ENCODE measurements around the gene ANKRD40.
A peak's percentile ranks its signal among the peaks of the same experiment; 100 is the strongest.

The ANKRD40 gene

GRCh38 chr17:50686494-50687199, 21.1 kb downstream of the ANKRD40 start:
- H3K9me3 ChIP-seq (ENCODE audit: control insufficient read depth in 5 of 5, low read length in 5 of 5): no peaks in the 10 kb centered on the region
- H3K4me1 ChIP-seq (ENCODE audit: control insufficient read depth in 5 of 5, insufficient read depth in 5 of 5, low read length in 5 of 5): peaks cover 0 to 20% (median 11%) of the 10 kb centered on the region in 5 donors
- H3K4me3 ChIP-seq (ENCODE audit: low read depth in 1 of 5, low read length in 5 of 5): no peak overlapping the region
- H3K36me3 ChIP-seq (ENCODE audit: control insufficient read depth in 5 of 5, insufficient read depth in 5 of 5, low read length in 5 of 5): peaks cover 0 to under 1% (median 0%) of the 10 kb centered on the region in 5 donors
- H3K27me3 ChIP-seq (ENCODE audit: control insufficient read depth in 5 of 5, insufficient read depth in 4 of 5, low read length in 5 of 5): no peaks in the 10 kb centered on the region
- no peak overlapping the region for H3K27ac ChIP-seq (ENCODE audit: low read depth, low read length)
- no peak overlapping the region for H3K9ac ChIP-seq (ENCODE audit: low read length in 5 of 5)

DNA sequence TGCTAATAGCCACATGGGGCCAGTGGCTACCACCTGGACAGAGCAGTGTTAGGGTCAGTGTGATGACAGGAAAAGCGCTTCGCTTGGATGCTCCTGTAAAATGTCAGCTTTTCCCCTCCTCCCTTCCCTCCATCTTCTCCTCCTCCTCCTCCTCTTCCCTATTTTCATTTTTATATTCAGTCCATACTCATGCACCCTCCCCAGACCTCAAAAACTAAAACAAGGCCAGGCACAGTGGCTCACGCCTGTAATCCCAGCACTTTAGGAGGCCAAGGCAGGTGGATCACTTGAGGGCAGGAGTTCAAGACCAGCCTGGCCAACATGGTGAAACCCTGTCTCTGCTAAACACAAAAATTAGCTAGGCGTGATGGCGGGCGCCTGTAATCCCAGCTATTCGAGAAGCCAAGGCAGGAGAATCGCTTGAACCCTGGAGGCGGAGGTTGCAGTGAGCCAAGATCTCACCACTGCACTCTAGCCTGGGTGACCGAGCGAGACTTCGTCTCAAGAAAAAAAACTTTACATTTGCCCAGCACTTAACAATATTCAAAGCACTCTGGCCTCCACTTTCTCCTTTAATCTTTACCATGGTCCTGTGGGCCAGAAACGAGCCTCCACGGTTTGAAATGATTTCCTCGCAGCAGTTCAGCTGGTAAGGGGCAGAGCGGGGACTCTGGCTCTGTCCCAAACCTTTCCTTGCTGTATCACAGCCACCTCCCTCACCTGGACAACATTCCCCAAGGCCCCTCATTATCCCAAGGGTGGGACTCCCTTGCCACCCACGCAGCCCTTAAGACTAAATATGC, 21.8 kb downstream of the ANKRD40 start:
- H3K4me3 ChIP-seq (ENCODE audit: low read depth in 1 of 5, low read length in 5 of 5): no peak overlapping the region
- H3K36me3 ChIP-seq (ENCODE audit: control insufficient read depth in 5 of 5, insufficient read depth in 5 of 5, low read length in 5 of 5): no peaks in the 10 kb centered on the region
- no peaks in the 10 kb centered on the region for H3K27me3 ChIP-seq (ENCODE audit: control insufficient read depth in 5 of 5, insufficient read depth in 4 of 5, low read length in 5 of 5)
- H3K4me1 ChIP-seq (ENCODE audit: control insufficient read depth in 5 of 5, insufficient read depth in 5 of 5, low read length in 5 of 5): peaks cover 0 to 24% (median 18%) of the 10 kb centered on the region in 5 donors
- H3K27ac ChIP-seq (ENCODE audit: low read depth, low read length): no peak overlapping the region
- no peak overlapping the region for H3K9ac ChIP-seq (ENCODE audit: low read length in 5 of 5)
- H3K9me3 ChIP-seq (ENCODE audit: control insufficient read depth in 5 of 5, low read length in 5 of 5): no peaks in the 10 kb centered on the region

DNA sequence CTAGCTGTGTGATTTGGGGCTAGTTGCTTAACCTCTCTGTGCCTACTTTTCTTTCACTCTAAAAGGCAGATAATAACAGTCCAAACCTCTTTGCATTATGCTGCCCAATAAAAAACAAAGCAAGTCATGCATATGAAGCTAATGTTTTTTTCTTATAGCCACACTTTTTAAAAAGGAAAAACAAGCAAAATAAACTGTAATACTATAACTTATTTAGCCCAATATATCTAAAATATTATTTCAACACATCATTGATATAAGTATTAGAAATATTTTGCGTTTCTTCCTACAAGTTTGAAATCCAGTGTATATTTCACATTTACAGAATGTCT, 22.4 kb downstream of the ANKRD40 start:
- Histone ChIP-seq H3K36me3 (ENCODE audit: control insufficient read depth in 5 of 5, insufficient read depth in 5 of 5, low read length in 5 of 5) (no peaks in the 10 kb centered on the region), H3K27ac (ENCODE audit: low read depth, low read length) (no peak overlapping the region), H3K4me3 (ENCODE audit: low read depth in 1 of 5, low read length in 5 of 5) (no peak overlapping the region), H3K9ac (ENCODE audit: low read length in 5 of 5) (no peak overlapping the region), H3K4me1 (ENCODE audit: control insufficient read depth in 5 of 5, insufficient read depth in 5 of 5, low read length in 5 of 5) (peaks cover 0 to 28% (median 16%) of the 10 kb centered on the region in 5 donors), H3K9me3 (ENCODE audit: control insufficient read depth in 5 of 5, low read length in 5 of 5) (no peaks in the 10 kb centered on the region), H3K27me3 (ENCODE audit: control insufficient read depth in 5 of 5, insufficient read depth in 4 of 5, low read length in 5 of 5) (no peaks in the 10 kb centered on the region)

DNA sequence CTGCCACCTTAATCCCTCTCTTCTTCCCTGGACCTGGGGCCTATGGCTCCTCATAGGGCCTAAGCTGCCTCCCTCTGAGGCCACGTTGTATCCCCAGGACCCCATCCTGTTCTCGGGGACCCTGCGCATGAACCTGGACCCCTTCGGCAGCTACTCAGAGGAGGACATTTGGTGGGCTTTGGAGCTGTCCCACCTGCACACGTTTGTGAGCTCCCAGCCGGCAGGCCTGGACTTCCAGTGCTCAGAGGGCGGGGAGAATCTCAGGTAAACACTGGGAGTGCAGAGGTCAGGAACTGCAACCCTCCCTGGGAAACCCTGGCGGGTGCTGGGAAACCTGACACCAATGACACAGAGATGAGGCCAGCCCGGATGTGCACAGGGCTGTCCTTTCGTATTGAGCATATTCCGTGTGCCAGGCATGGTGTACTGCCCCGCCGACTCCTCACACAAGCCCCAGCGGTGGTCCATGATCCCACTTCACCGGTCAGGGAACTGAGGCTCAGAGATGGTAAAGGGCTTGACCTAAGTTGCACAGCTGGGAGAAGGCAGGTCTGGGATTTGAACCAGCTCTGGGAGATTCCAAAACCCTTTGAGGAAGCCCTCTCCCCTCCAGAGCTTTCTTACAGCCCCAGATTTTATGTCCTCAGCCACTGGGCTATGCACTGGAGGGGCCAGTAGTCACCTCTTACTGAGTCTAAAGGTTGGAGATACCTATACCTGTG, 22.9 kb downstream of the ANKRD40 start:
- Histone ChIP-seq H3K27ac (ENCODE audit: low read depth, low read length) (no peak overlapping the region), H3K9me3 (ENCODE audit: control insufficient read depth in 5 of 5, low read length in 5 of 5) (no peaks in the 10 kb centered on the region), H3K9ac (ENCODE audit: low read length in 5 of 5) (no peak overlapping the region), H3K27me3 (ENCODE audit: control insufficient read depth in 5 of 5, insufficient read depth in 4 of 5, low read length in 5 of 5) (no peaks in the 10 kb centered on the region), H3K4me1 (ENCODE audit: control insufficient read depth in 5 of 5, insufficient read depth in 5 of 5, low read length in 5 of 5) (peaks cover 0 to 28% (median 16%) of the 10 kb centered on the region in 5 donors), H3K4me3 (ENCODE audit: low read depth in 1 of 5, low read length in 5 of 5) (no peak overlapping the region), H3K36me3 (ENCODE audit: control insufficient read depth in 5 of 5, insufficient read depth in 5 of 5, low read length in 5 of 5) (no peaks in the 10 kb centered on the region)

- peaks cover 0 to 28% (median 16%) of the 10 kb centered on the region in 5 donors for H3K4me1 ChIP-seq (ENCODE audit: control insufficient read depth in 5 of 5, insufficient read depth in 5 of 5, low read length in 5 of 5)
- H3K27me3 ChIP-seq (ENCODE audit: control insufficient read depth in 5 of 5, insufficient read depth in 4 of 5, low read length in 5 of 5): no peaks in the 10 kb centered on the region
- H3K27ac ChIP-seq (ENCODE audit: low read depth, low read length): no peak overlapping the region
- H3K36me3 ChIP-seq (ENCODE audit: control insufficient read depth in 5 of 5, insufficient read depth in 5 of 5, low read length in 5 of 5): no peaks in the 10 kb centered on the region
- no peak overlapping the region for H3K9ac ChIP-seq (ENCODE audit: low read length in 5 of 5)
- no peak overlapping the region for H3K4me3 ChIP-seq (ENCODE audit: low read depth in 1 of 5, low read length in 5 of 5)
- H3K9me3 ChIP-seq (ENCODE audit: control insufficient read depth in 5 of 5, low read length in 5 of 5): no peaks in the 10 kb centered on the region
Measured at GRCh38 chr17:50684288-50684611, 23.5 kb downstream of the ANKRD40 start.

- Histone ChIP-seq H3K36me3 (ENCODE audit: control insufficient read depth in 5 of 5, insufficient read depth in 5 of 5, low read length in 5 of 5) (no peaks in the 10 kb centered on the region), H3K9me3 (ENCODE audit: control insufficient read depth in 5 of 5, low read length in 5 of 5) (no peaks in the 10 kb centered on the region), H3K4me1 (ENCODE audit: control insufficient read depth in 5 of 5, insufficient read depth in 5 of 5, low read length in 5 of 5) (peaks cover 0 to 28% (median 16%) of the 10 kb centered on the region in 5 donors), H3K27me3 (ENCODE audit: control insufficient read depth in 5 of 5, insufficient read depth in 4 of 5, low read length in 5 of 5) (no peaks in the 10 kb centered on the region), H3K9ac (ENCODE audit: low read length in 5 of 5) (no peak overlapping the region), H3K27ac (ENCODE audit: low read depth, low read length) (no peak overlapping the region), H3K4me3 (ENCODE audit: low read depth in 1 of 5, low read length in 5 of 5) (no peak overlapping the region)
Measured at GRCh38 chr17:50683434-50684287, 24.1 kb downstream of the ANKRD40 start.

GRCh38 chr17:50682938-50683337, 24.8 kb downstream of the ANKRD40 start:
- no peak overlapping the region for H3K4me3 ChIP-seq (ENCODE audit: low read depth in 1 of 5, low read length in 5 of 5)
- no peaks in the 10 kb centered on the region for H3K27me3 ChIP-seq (ENCODE audit: control insufficient read depth in 5 of 5, insufficient read depth in 4 of 5, low read length in 5 of 5)
- peaks cover 0 to 28% (median 16%) of the 10 kb centered on the region in 5 donors for H3K4me1 ChIP-seq (ENCODE audit: control insufficient read depth in 5 of 5, insufficient read depth in 5 of 5, low read length in 5 of 5)
- no peaks in the 10 kb centered on the region for H3K9me3 ChIP-seq (ENCODE audit: control insufficient read depth in 5 of 5, low read length in 5 of 5)
- no peak overlapping the region for H3K27ac ChIP-seq (ENCODE audit: low read depth, low read length)
- H3K9ac ChIP-seq (ENCODE audit: low read length in 5 of 5): no peak overlapping the region
- H3K36me3 ChIP-seq (ENCODE audit: control insufficient read depth in 5 of 5, insufficient read depth in 5 of 5, low read length in 5 of 5): no peaks in the 10 kb centered on the region

- no peak overlapping the region for H3K27ac ChIP-seq (ENCODE audit: low read depth, low read length)
- no peaks in the 10 kb centered on the region for H3K27me3 ChIP-seq (ENCODE audit: control insufficient read depth in 5 of 5, insufficient read depth in 4 of 5, low read length in 5 of 5)
- H3K9ac ChIP-seq (ENCODE audit: low read length in 5 of 5): no peak overlapping the region
- H3K4me1 ChIP-seq (ENCODE audit: control insufficient read depth in 5 of 5, insufficient read depth in 5 of 5, low read length in 5 of 5): peaks cover 0 to 25% (median 14%) of the 10 kb centered on the region in 5 donors
- H3K9me3 ChIP-seq (ENCODE audit: control insufficient read depth in 5 of 5, low read length in 5 of 5): no peaks in the 10 kb centered on the region
- no peak overlapping the region for H3K4me3 ChIP-seq (ENCODE audit: low read depth in 1 of 5, low read length in 5 of 5)
- H3K36me3 ChIP-seq (ENCODE audit: control insufficient read depth in 5 of 5, insufficient read depth in 5 of 5, low read length in 5 of 5): no peaks in the 10 kb centered on the region
Measured at GRCh38 chr17:50682441-50682840, 25.3 kb downstream of the ANKRD40 start.

DNA sequence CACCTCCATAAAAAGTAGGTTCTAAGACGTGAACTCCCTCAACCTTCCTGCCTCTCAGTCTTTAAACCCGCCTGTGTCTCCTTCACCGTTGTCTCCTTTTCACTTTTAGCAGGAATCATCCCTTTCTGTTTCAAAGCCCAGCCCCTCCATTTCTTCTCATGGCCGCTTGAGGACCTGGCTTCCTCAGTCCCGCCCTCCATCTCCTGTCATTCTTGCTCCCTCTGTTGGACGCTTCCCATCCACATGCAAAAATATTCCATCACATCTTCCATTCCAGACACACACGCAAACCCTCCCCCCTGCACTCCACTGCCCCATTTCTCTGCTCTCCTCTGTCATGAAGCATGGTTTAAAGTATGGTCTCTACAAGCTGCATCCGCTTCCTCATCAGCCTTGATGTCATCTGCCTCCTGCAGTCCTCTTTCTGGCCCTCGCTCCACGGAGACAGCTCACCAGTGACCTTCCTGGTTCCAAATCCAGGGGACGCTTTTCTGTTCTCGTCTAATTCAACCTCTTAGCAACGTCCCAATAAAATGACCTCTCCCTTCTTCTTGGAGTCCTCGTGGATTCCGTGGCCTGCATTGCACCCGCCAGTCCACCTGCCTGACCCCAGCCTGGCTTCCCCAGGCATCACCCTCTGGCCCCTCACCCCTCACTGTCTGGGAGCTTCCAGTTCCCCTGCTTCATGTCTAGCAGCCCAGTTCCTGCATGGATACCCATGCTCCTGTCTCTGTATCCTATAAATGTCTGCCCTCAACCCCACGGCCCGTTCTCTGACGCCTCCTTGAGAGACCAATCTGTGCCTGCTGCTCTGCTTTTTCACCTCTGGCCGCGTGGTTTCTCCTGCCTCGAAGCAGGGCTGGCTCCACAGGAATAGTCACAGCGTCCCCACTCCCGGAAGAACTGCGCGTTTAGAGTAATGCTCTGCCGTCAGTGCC, 26.2 kb downstream of the ANKRD40 start:
- Histone ChIP-seq H3K27me3 (ENCODE audit: control insufficient read depth in 5 of 5, insufficient read depth in 4 of 5, low read length in 5 of 5) (no peaks in the 10 kb centered on the region), H3K9me3 (ENCODE audit: control insufficient read depth in 5 of 5, low read length in 5 of 5) (no peaks in the 10 kb centered on the region), H3K9ac (ENCODE audit: low read length in 5 of 5) (no peak overlapping the region), H3K4me3 (ENCODE audit: low read depth in 1 of 5, low read length in 5 of 5) (peak overlapping the region in 2 of 5 donors; percentile 28 to 47), H3K36me3 (ENCODE audit: control insufficient read depth in 5 of 5, insufficient read depth in 5 of 5, low read length in 5 of 5) (no peaks in the 10 kb centered on the region), H3K27ac (ENCODE audit: low read depth, low read length) (no peak overlapping the region), H3K4me1 (ENCODE audit: control insufficient read depth in 5 of 5, insufficient read depth in 5 of 5, low read length in 5 of 5) (peaks cover 0 to 16% (median 9%) of the 10 kb centered on the region in 5 donors)
